ENCODE data around the gene SMPD2.

SMPD2 gene

DNA sequence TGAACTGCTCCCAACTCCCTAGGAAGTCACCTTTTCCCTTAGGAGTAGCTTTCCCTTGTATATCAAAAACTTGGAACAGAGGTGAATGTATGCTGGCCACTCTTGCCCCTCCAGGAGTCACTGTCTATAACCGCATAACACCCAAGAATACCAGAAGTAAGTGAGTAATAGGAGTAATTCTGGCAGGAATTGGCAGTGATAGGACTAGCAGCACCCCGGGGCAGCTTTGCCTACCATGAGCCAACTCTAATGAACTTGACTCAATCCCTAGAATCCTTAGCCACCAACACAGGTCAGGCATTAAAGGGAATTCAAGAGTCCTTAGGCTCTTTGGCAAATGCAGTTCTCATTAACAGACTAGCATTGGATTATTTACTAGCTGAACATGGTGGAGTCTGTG lies 29.5 kb upstream of the SMPD2 start:
- TF ChIP-seq, protein P1, sequence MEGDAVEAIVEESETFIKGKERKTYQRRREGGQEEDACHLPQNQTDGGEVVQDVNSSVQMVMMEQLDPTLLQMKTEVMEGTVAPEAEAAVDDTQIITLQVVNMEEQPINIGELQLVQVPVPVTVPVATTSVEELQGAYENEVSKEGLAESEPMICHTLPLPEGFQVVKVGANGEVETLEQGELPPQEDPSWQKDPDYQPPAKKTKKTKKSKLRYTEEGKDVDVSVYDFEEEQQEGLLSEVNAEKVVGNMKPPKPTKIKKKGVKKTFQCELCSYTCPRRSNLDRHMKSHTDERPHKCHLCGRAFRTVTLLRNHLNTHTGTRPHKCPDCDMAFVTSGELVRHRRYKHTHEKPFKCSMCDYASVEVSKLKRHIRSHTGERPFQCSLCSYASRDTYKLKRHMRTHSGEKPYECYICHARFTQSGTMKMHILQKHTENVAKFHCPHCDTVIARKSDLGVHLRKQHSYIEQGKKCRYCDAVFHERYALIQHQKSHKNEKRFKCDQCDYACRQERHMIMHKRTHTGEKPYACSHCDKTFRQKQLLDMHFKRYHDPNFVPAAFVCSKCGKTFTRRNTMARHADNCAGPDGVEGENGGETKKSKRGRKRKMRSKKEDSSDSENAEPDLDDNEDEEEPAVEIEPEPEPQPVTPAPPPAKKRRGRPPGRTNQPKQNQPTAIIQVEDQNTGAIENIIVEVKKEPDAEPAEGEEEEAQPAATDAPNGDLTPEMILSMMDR (IDR thresholded peaks at IDR 0.05; ENCODE audit: insufficient read depth, low read length, poor library complexity, severe bottlenecking): no peak
- TF ChIP-seq EZH2phosphoT487 (conservative IDR thresholded peaks at IDR 0.05; ENCODE audit: low read length): no peak
- no peaks in the 10 kb centered on the region for H3K9me2 ChIP-seq (replicated peaks; ENCODE audit: insufficient read depth, low read length)
- no peak overlapping the region for H3K4me3 ChIP-seq (ENCODE audit: insufficient read depth, low read length, poor library complexity, severe bottlenecking)

DNA sequence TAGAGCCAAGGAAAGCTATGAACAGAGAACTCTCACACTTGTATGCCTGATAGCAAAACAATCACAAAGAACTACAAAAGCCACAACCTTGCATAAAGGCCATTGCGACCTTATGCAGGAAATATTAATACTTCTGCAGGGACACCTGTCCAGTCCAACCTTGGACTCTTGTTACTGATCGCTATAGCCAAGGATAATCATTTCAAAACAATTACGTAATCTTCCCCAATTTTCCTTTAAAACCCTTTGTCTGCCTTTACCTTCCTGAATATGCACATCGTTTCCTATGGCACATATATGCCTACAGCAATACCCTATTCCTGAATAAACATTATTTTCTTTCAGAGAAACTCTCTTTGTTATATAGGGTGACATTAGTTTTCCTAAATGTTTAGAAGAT lies 22.9 kb upstream of the SMPD2 start:
- H3K9ac ChIP-seq (ENCODE audit: low read length): no peak overlapping the region
- H2AFZ ChIP-seq (ENCODE audit: low read depth, low read length, severe bottlenecking): no peak overlapping the region
- no peak overlapping the region for H3K4me2 ChIP-seq (ENCODE audit: low read depth, low read length, poor library complexity, severe bottlenecking)
- H3K36me3 ChIP-seq (ENCODE audit: low read length): no peaks in the 10 kb centered on the region
- H3K9me2 ChIP-seq (replicated peaks; ENCODE audit: insufficient read depth, low read length): no peaks in the 10 kb centered on the region
- no peaks in the 10 kb centered on the region for H3F3A ChIP-seq (ENCODE audit: insufficient read depth)
- no peak overlapping the region for H3K27ac ChIP-seq (ENCODE audit: low read depth, low read length)
- no peaks in the 10 kb centered on the region for H3K79me2 ChIP-seq (ENCODE audit: insufficient read depth, low read length)
- H3K9me3 ChIP-seq (ENCODE audit: insufficient read depth, low read length): no peaks in the 10 kb centered on the region
- no peak overlapping the region for H3K4me3 ChIP-seq (ENCODE audit: insufficient read depth, low read length, poor library complexity, severe bottlenecking)
- no peaks in the 10 kb centered on the region for H4K20me1 ChIP-seq (ENCODE audit: low read depth, low read length)
- no peaks in the 10 kb centered on the region for H3K27me3 ChIP-seq (ENCODE audit: low read length)
- TF ChIP-seq EZH2phosphoT487 (conservative IDR thresholded peaks at IDR 0.05; ENCODE audit: low read length): no peak
- TF ChIP-seq, protein P1 (IDR thresholded peaks at IDR 0.05; ENCODE audit: insufficient read depth, low read length, poor library complexity, severe bottlenecking): no peak

More for the DNA sequence above, 29.5 kb upstream of the SMPD2 start:
- no peaks in the 10 kb centered on the region for H3K36me3 ChIP-seq (ENCODE audit: low read length)
- no peaks in the 10 kb centered on the region for H3F3A ChIP-seq (ENCODE audit: insufficient read depth)
- no peaks in the 10 kb centered on the region for H3K9me3 ChIP-seq (ENCODE audit: insufficient read depth, low read length)
- no peaks in the 10 kb centered on the region for H3K27me3 ChIP-seq (ENCODE audit: low read length)
- no peak overlapping the region for H2AFZ ChIP-seq (ENCODE audit: low read depth, low read length, severe bottlenecking)
- no peak overlapping the region for H3K9ac ChIP-seq (ENCODE audit: low read length)
- no peaks in the 10 kb centered on the region for H4K20me1 ChIP-seq (ENCODE audit: low read depth, low read length)
- no peaks in the 10 kb centered on the region for H3K79me2 ChIP-seq (ENCODE audit: insufficient read depth, low read length)
- H3K4me2 ChIP-seq (ENCODE audit: low read depth, low read length, poor library complexity, severe bottlenecking): no peak overlapping the region
- H3K27ac ChIP-seq (ENCODE audit: low read depth, low read length): no peak overlapping the region

DNA sequence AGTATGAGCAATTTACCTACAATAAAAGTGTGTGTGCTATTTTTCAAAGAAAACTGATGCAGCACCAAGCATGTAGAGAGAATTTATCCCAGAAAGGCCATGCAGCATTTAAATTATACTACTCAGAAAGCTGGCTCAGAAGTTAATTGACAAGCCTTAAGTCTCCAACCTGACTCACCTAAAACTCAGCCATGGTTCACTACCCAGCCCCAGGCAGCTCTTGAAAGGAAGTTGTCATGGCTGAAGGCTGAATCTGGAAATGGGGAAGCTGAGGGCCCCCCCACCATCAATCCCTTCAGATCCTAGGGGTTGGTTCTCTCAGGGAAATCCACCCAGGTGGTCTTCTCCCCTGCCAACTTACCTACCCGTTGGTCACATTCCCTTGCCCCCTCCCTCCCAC lies 19.8 kb upstream of the SMPD2 start:
- H3K36me3 ChIP-seq (ENCODE audit: low read length): no peaks in the 10 kb centered on the region
- TF ChIP-seq EZH2phosphoT487 (conservative IDR thresholded peaks at IDR 0.05; ENCODE audit: low read length): no peak
- TF ChIP-seq, protein P1 (IDR thresholded peaks at IDR 0.05; ENCODE audit: insufficient read depth, low read length, poor library complexity, severe bottlenecking): no peak
- H3F3A ChIP-seq (ENCODE audit: insufficient read depth): no peaks in the 10 kb centered on the region
- H3K4me3 ChIP-seq (ENCODE audit: insufficient read depth, low read length, poor library complexity, severe bottlenecking): no peak overlapping the region
- no peak overlapping the region for H3K9ac ChIP-seq (ENCODE audit: low read length)
- no peaks in the 10 kb centered on the region for H3K9me2 ChIP-seq (replicated peaks; ENCODE audit: insufficient read depth, low read length)
- no peaks in the 10 kb centered on the region for H3K9me3 ChIP-seq (ENCODE audit: insufficient read depth, low read length)
- H3K4me2 ChIP-seq (ENCODE audit: low read depth, low read length, poor library complexity, severe bottlenecking): no peak overlapping the region
- H4K20me1 ChIP-seq (ENCODE audit: low read depth, low read length): no peaks in the 10 kb centered on the region
- H3K79me2 ChIP-seq (ENCODE audit: insufficient read depth, low read length): no peaks in the 10 kb centered on the region
- H3K27me3 ChIP-seq (ENCODE audit: low read length): no peaks in the 10 kb centered on the region
- no peak overlapping the region for H3K27ac ChIP-seq (ENCODE audit: low read depth, low read length)
- no peak overlapping the region for H2AFZ ChIP-seq (ENCODE audit: low read depth, low read length, severe bottlenecking)
